WERI-Rb-1 (cell line): ENCODE measurements around the gene RIC1.

ENCODE experiments used
- DNase-seq: peaks from one replicate; pipeline ENCODE4 v3.0.0-alpha.2; 2020
- H3K27ac ChIP-seq: fragments of 250-450 bp; sonication (Bioruptor Pico); 2 replicates; pipeline ENCODE4 v1.5.1; 2020; ENCODE audit warnings: mild to moderate bottlenecking, moderate library complexity
- H3K27me3 ChIP-seq: fragments of 250-450 bp; sonication (Bioruptor Pico); 2 replicates; pipeline ENCODE4 v1.5.1; 2021; ENCODE audit warnings: mild to moderate bottlenecking, low read depth, moderate library complexity; ENCODE audit not compliant: insufficient read depth, severe bottlenecking
- H3K36me3 ChIP-seq: fragments of 250-450 bp; sonication (Bioruptor Pico); 2 replicates; pipeline ENCODE4 v1.5.1; 2020; ENCODE audit warnings: mild to moderate bottlenecking, moderate library complexity
- H3K4me3 ChIP-seq: 2 replicates; pipeline ENCODE4 v1.5.1; 2011; ENCODE audit warnings: low read depth, mild to moderate bottlenecking, control low read depth, low read length
- H3K9me3 ChIP-seq: fragments of 250-450 bp; sonication (Bioruptor Pico); 2 replicates; pipeline ENCODE4 v1.5.1; 2021; ENCODE audit warnings: mild to moderate bottlenecking, moderate library complexity; ENCODE audit not compliant: severe bottlenecking
- CTCF ChIP-seq: IDR thresholded peaks from 2 replicates; pipeline ENCODE4 v1.5.1; 2011; ENCODE audit warnings: low read depth, mild to moderate bottlenecking, control low read depth, inconsistent platforms, low read length

RIC1 gene

GRCh38 chr9:5614192-5614591 is 14.7 kb upstream of the RIC1 start:
- DNase-seq = no peak
- no peak for TF ChIP-seq CTCF
- H3K9me3 ChIP-seq = no peaks in the 10 kb centered on the region

GRCh38 chr9:5614985-5615384 is 13.9 kb upstream of the RIC1 start:
- Histone ChIP-seq H3K4me3 (no peak overlapping the region), H3K36me3 (no peaks in the 10 kb centered on the region), H3K27me3 (no peaks in the 10 kb centered on the region), H3K27ac (no peak overlapping the region), H3K9me3 (no peaks in the 10 kb centered on the region)
- DNase-seq = no peak
- no peak for TF ChIP-seq CTCF

More at GRCh38 chr9:5614192-5614591, 14.7 kb upstream of the RIC1 start:
- Histone ChIP-seq H3K4me3 (no peak overlapping the region), H3K36me3 (no peaks in the 10 kb centered on the region), H3K27me3 (no peaks in the 10 kb centered on the region), H3K27ac (no peak overlapping the region)

GRCh38 chr9:5617749-5618148 is 11.2 kb upstream of the RIC1 start:
- H3K27me3 ChIP-seq = no peaks in the 10 kb centered on the region
- no peaks in the 10 kb centered on the region for H3K9me3 ChIP-seq
- DNase-seq = no peak
- H3K4me3 ChIP-seq = no peak overlapping the region
- H3K27ac ChIP-seq = no peak overlapping the region
- TF ChIP-seq CTCF = no peak
- no peaks in the 10 kb centered on the region for H3K36me3 ChIP-seq

GRCh38 chr9:5620494-5620893 is 8.4 kb upstream of the RIC1 start:
- Histone ChIP-seq H3K9me3 (no peaks in the 10 kb centered on the region), H3K27ac (no peak overlapping the region), H3K27me3 (no peaks in the 10 kb centered on the region), H3K4me3 (no peak overlapping the region), H3K36me3 (no peaks in the 10 kb centered on the region)
- no peak for TF ChIP-seq CTCF
- no peak for DNase-seq

GRCh38 chr9:5621327-5621726 is 7.6 kb upstream of the RIC1 start:
- no peak for DNase-seq
- no peaks in the 10 kb centered on the region for H3K9me3 ChIP-seq
- no peak overlapping the region for H3K27ac ChIP-seq
- no peaks in the 10 kb centered on the region for H3K27me3 ChIP-seq
- H3K4me3 ChIP-seq = no peak overlapping the region
- no peak for TF ChIP-seq CTCF
- H3K36me3 ChIP-seq = no peaks in the 10 kb centered on the region

GRCh38 chr9:5622016-5622415 is 6.9 kb upstream of the RIC1 start:
- Histone ChIP-seq H3K4me3 (no peak overlapping the region), H3K27me3 (no peaks in the 10 kb centered on the region), H3K36me3 (no peaks in the 10 kb centered on the region), H3K27ac (no peak overlapping the region), H3K9me3 (no peaks in the 10 kb centered on the region)
- DNase-seq = no peak
- TF ChIP-seq CTCF = no peak
